Endothelial cell of umbilical vein (primary cell): Measurements from ENCODE around the gene EXOC6B.

ENCODE experiments used
- CTCF ChIP-seq, 2 donors: IDR thresholded peaks; 1 replicate in 1 of 2; 2 replicates in 1 of 2; pipeline ENCODE4 v1.5.1; 2011; ENCODE audit warnings: low read length in 2 of 2, mild to moderate bottlenecking in 2 of 2, moderate library complexity in 2 of 2, control low read depth in 1 of 2, inconsistent platforms in 1 of 2, low read depth in 1 of 2; ENCODE audit not compliant: insufficient read depth in 1 of 2; ENCODE audit errors: extremely low read depth in 1 of 2
- MAX ChIP-seq: IDR thresholded peaks from 2 replicates; pipeline ENCODE4 v1.6.1; 2011; ENCODE audit not compliant: insufficient read depth, insufficient read length
- MYC ChIP-seq: IDR thresholded peaks from one replicate; pipeline ENCODE4 v1.6.1; 2011; ENCODE audit warnings: mild to moderate bottlenecking, low read depth, low read length
- POLR2A ChIP-seq: IDR thresholded peaks from 2 replicates; pipeline ENCODE4 v1.6.1; 2012; ENCODE audit warnings: low read depth, mild to moderate bottlenecking, control low read depth, low read length
- POLR2AphosphoS5 ChIP-seq: IDR thresholded peaks from 2 replicates; pipeline ENCODE4 v1.6.1; 2012; ENCODE audit warnings: low read depth, mild to moderate bottlenecking, control low read depth, low read length, moderate library complexity; ENCODE audit not compliant: insufficient read depth

- TF ChIP-seq CTCF (IDR thresholded peaks at IDR 0.05; ENCODE audit: extremely low read depth in 1 of 2, insufficient read depth in 1 of 2, low read depth in 1 of 2, low read length in 2 of 2) = no peak
- TF ChIP-seq POLR2AphosphoS5 = no peak
- TF ChIP-seq POLR2A = no peak
- TF ChIP-seq MAX = no peak
- no peak for TF ChIP-seq MYC
Observed at GRCh38 chr2:72863046-72863445, 37.2 kb upstream of the EXOC6B start.
